GM13977 (cell line): Measurements from ENCODE around the gene KMT2D.
"Not testable (repeated sequence)": the region's sequence is repeated elsewhere in the genome, so short reads cannot be mapped to it uniquely, and the experiment has no call there.

Experiments used
- DNase-seq: peaks from one replicate; pipeline ENCODE4 v3.0.0; 2012; ENCODE audit warnings: low spot score
- CTCF ChIP-seq: IDR thresholded peaks from 2 replicates; pipeline ENCODE4 v1.5.1; 2012; ENCODE audit warnings: mild to moderate bottlenecking, control low read depth; ENCODE audit not compliant: insufficient read depth; ENCODE audit errors: extremely low read depth, missing control alignments
- in situ Hi-C: fragments of 300-500 bp; cut with MboI; formaldehyde crosslinking; loops from one replicate; pipeline ENCODE4 v1.12.0; 2022; ENCODE audit warnings: low sequenced_read_pairs, low pct_unique_long_range_greater_than_20kb, mixed read lengths, inconsistent platforms; ENCODE audit not compliant: unreplicated experiment

The KMT2D gene

GRCh38 chr12:49068879-49069506 is 8.4 kb upstream of the KMT2D start:
- no peak for TF ChIP-seq CTCF
- in situ Hi-C loops = no loop called here
- DNase-seq = no peak

GRCh38 chr12:49066120-49066519 is 5.5 kb upstream of the KMT2D start:
- in situ Hi-C loops = no loop called here
- no peak for TF ChIP-seq CTCF
- DNase-seq = no peak

GRCh38 chr12:49064767-49065152 is 4.2 kb upstream of the KMT2D start:
- in situ Hi-C loops = no loop called here
- no peak for TF ChIP-seq CTCF
- no peak for DNase-seq

- DNase-seq, in situ Hi-C loops: not testable (repeated sequence)
Observed at GRCh38 chr12:49061916-49062315, 1.3 kb upstream of the KMT2D start.

GRCh38 chr12:49061157-49061650 is 610 bp upstream of the KMT2D start:
- in situ Hi-C loops = no loop called here
- DNase-seq = no peak
- no peak for TF ChIP-seq CTCF

- DNase-seq = peak; percentile 68
- in situ Hi-C loops = no loop called here
- TF ChIP-seq CTCF = no peak
Observed at GRCh38 chr12:49059299-49060171, 1.1 kb downstream of the KMT2D start.

GRCh38 chr12:49059045-49059298 is 1.6 kb downstream of the KMT2D start:
- in situ Hi-C loops = no loop called here
- no peak for DNase-seq
- no peak for TF ChIP-seq CTCF
